MM.1S (cell line): ENCODE results near the gene GPR173.

ENCODE experiments used
- EZH2phosphoT487 ChIP-seq: fragments of 300-600 bp; sonication (generic); IDR thresholded peaks from 2 replicates; pipeline ENCODE4 v1.6.1; 2018; ENCODE audit warnings: antibody characterized with exemption, low read length
- TF ChIP-seq, protein P1 (sequence below): fragments of 300-600 bp; sonication (generic); IDR thresholded peaks from 2 replicates; pipeline ENCODE4 v1.5.1; 2016; ENCODE audit warnings: antibody characterized with exemption, low read length, mixed read lengths

DNA sequence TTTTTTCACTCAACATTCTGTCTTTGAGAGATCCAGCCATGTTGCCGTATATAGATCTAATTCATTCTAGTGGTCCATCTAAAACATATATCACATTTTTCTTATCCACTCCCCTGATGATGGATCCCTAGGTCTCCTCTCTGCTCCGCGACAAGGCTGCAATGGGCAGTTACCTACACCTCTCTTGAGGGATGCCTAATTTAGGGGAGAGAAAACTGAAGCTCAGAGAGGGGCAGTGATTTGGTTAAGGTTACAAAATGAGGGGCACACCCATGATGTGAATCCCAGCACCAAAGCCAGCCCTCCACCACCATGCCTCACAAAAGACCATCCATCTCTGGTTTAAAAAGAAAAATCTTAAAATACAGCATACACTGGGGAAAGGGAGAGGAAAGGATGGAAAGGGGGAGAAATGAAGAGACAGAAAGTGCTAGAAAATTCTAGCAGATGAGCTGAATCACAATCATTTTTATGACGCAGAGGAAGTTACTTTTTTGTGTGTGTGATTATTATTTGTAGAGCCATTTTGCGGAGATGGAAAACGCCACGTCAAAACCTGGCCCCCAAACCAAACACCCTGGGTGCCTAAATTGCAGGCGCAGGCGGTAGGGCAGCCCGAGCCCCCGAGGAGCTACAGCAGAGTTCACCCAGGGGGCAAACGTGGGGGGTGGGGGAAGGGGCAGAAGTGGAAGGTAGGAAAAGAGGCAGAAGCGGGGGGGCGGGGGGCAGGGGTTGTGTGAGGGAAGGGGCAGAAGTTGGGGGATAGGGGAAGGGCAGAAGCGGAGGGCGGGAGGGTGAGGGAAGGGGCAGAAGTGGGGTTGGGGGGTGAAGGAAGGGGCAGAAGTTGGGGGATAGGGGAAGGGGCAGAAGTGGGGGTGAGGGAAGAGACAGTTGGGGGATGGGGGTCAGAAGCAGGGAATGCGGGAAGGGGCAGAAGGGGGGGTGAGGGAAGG lies 32.3 kb downstream of the GPR173 start:
- TF ChIP-seq, protein P1, sequence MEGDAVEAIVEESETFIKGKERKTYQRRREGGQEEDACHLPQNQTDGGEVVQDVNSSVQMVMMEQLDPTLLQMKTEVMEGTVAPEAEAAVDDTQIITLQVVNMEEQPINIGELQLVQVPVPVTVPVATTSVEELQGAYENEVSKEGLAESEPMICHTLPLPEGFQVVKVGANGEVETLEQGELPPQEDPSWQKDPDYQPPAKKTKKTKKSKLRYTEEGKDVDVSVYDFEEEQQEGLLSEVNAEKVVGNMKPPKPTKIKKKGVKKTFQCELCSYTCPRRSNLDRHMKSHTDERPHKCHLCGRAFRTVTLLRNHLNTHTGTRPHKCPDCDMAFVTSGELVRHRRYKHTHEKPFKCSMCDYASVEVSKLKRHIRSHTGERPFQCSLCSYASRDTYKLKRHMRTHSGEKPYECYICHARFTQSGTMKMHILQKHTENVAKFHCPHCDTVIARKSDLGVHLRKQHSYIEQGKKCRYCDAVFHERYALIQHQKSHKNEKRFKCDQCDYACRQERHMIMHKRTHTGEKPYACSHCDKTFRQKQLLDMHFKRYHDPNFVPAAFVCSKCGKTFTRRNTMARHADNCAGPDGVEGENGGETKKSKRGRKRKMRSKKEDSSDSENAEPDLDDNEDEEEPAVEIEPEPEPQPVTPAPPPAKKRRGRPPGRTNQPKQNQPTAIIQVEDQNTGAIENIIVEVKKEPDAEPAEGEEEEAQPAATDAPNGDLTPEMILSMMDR, result no peak
- TF ChIP-seq EZH2phosphoT487, result no peak
